ENCODE results near the gene FUT9.
"Not testable (repeated sequence)": the region's sequence is repeated elsewhere in the genome, so short reads cannot be mapped to it uniquely, and the experiment has no call there.

FUT9 gene

GRCh38 chr6:96237638-96238347, 222.0 kb downstream of the FUT9 start:
- no peak overlapping the region for H3K4me3 ChIP-seq (ENCODE audit: low read depth, low read length)
- DNase-seq (ENCODE audit: low read depth), result no peak
- TF ChIP-seq CTCF (IDR thresholded peaks at IDR 0.05; ENCODE audit: low read depth, low read length, missing control alignments), result no peak

- no peak for DNase-seq (ENCODE audit: low read depth)
- no peak overlapping the region for H3K4me3 ChIP-seq (ENCODE audit: low read depth, low read length)
- TF ChIP-seq CTCF (IDR thresholded peaks at IDR 0.05; ENCODE audit: low read depth, low read length, missing control alignments), result no peak
Measured at GRCh38 chr6:96246563-96246962, 230.8 kb downstream of the FUT9 start.

GRCh38 chr6:96249755-96250154, 234.0 kb downstream of the FUT9 start:
- DNase-seq (ENCODE audit: low read depth), result no peak
- TF ChIP-seq CTCF (IDR thresholded peaks at IDR 0.05; ENCODE audit: low read depth, low read length, missing control alignments), result no peak
- H3K4me3 ChIP-seq (ENCODE audit: low read depth, low read length), result no peak overlapping the region

- TF ChIP-seq CTCF (IDR thresholded peaks at IDR 0.05; ENCODE audit: low read depth, low read length, missing control alignments), result no peak
- no peak for DNase-seq (ENCODE audit: low read depth)
- H3K4me3 ChIP-seq (ENCODE audit: low read depth, low read length), result no peak overlapping the region
Measured at GRCh38 chr6:96257751-96258150, 242.0 kb downstream of the FUT9 start.

GRCh38 chr6:96260787-96261430, 245.1 kb downstream of the FUT9 start:
- not testable (repeated sequence) for H3K4me3 ChIP-seq (ENCODE audit: low read depth, low read length); DNase-seq (ENCODE audit: low read depth)

All from GM12864 (cell line).